Keratinocyte (primary cell): ENCODE data around the gene CDH16. TPM values are rescaled to one million over a fixed set of nuclear protein-coding genes. Genes with fewer than 3 reads are reported as not detected.

ENCODE experiments used
- DNase-seq: peaks from one replicate; pipeline ENCODE4 v3.0.0-alpha.2; 2011; ENCODE audit warnings: low read depth, missing footprints, low spot score
- FAIRE-seq: peaks from 2 replicates; lab custom pipeline; 2011; peaks lifted over from hg19 to GRCh38; lab: Jason Lieb, UNC
- H2AFZ ChIP-seq: 2 replicates; pipeline ENCODE4 v1.6.0; 2012; ENCODE audit warnings: low read length, control low read depth, inconsistent platforms; ENCODE audit not compliant: control insufficient read depth
- H3K27ac ChIP-seq: 2 replicates; pipeline ENCODE4 v1.5.1; 2011; ENCODE audit warnings: low read length; ENCODE audit not compliant: control insufficient read depth, insufficient read depth
- H3K27me3 ChIP-seq: 3 replicates; pipeline ENCODE4 v1.6.0; 2011; ENCODE audit warnings: low read length; ENCODE audit not compliant: control insufficient read depth, insufficient read depth; ENCODE audit errors: extremely low read depth
- H3K36me3 ChIP-seq, 2 experiments: 2 replicates in 1 of 2; 3 replicates in 1 of 2; pipeline ENCODE4 v1.5.1; 2011; ENCODE audit warnings: low read length in 2 of 2, mild to moderate bottlenecking in 1 of 2; ENCODE audit not compliant: control insufficient read depth in 2 of 2, insufficient read depth in 2 of 2; ENCODE audit errors: extremely low read depth in 1 of 2
- H3K4me1 ChIP-seq: 3 replicates; pipeline ENCODE4 v1.5.1; 2011; ENCODE audit warnings: low read length; ENCODE audit not compliant: control insufficient read depth, insufficient read depth; ENCODE audit errors: extremely low read depth
- H3K4me2 ChIP-seq: 3 replicates; pipeline ENCODE4 v1.6.0; 2011; ENCODE audit warnings: low read depth, low read length; ENCODE audit not compliant: control insufficient read depth, insufficient read depth; ENCODE audit errors: extremely low read depth
- H3K4me3 ChIP-seq, 3 experiments: fragments of 200-600 bp in 1 of 3; sonication (generic) in 1 of 3; 2 replicates in 2 of 3; 3 replicates in 1 of 3; pipeline ENCODE4 v1.5.1; 2011 to 2016; ENCODE audit warnings: low read length in 3 of 3, mild to moderate bottlenecking in 3 of 3, control low read depth in 2 of 3, inconsistent platforms in 1 of 3, low read depth in 1 of 3, mixed read lengths in 1 of 3, mixed run types in 1 of 3, moderate library complexity in 1 of 3; ENCODE audit not compliant: control insufficient read depth in 2 of 3, insufficient read depth in 2 of 3; ENCODE audit errors: extremely low read depth in 1 of 3
- H3K79me2 ChIP-seq: 2 replicates; pipeline ENCODE4 v1.6.0; 2012; ENCODE audit warnings: low read length; ENCODE audit not compliant: control insufficient read depth, insufficient read depth
- H3K9ac ChIP-seq: 3 replicates; pipeline ENCODE4 v1.6.0; 2011; ENCODE audit warnings: low read length; ENCODE audit not compliant: control insufficient read depth, insufficient read depth; ENCODE audit errors: extremely low read depth
- H3K9me1 ChIP-seq: 3 replicates; pipeline ENCODE4 v1.6.0; 2011; ENCODE audit warnings: low read length; ENCODE audit not compliant: control insufficient read depth, insufficient read depth; ENCODE audit errors: extremely low read depth
- H3K9me3 ChIP-seq: 2 replicates; pipeline ENCODE4 v1.5.1; 2012; ENCODE audit warnings: low read depth, low read length; ENCODE audit not compliant: control insufficient read depth
- H4K20me1 ChIP-seq: 3 replicates; pipeline ENCODE4 v1.6.0; 2011; ENCODE audit warnings: low read length; ENCODE audit not compliant: control insufficient read depth, insufficient read depth; ENCODE audit errors: extremely low read depth
- CTCF ChIP-seq, 3 experiments: IDR thresholded peaks in 1 of 3; conservative IDR thresholded peaks in 1 of 3; optimal IDR thresholded peaks in 1 of 3; 2 replicates in 2 of 3; 3 replicates in 1 of 3; pipeline versions ENCODE3 to v1.5.1; 2011; ENCODE audit warnings: low read length in 3 of 3, mild to moderate bottlenecking in 3 of 3, moderate library complexity in 2 of 3, control low read depth in 1 of 3, inconsistent platforms in 1 of 3; ENCODE audit not compliant: insufficient read depth in 2 of 3; ENCODE audit errors: extremely low read depth in 1 of 3
- EZH2 ChIP-seq: IDR thresholded peaks from one replicate; pipeline ENCODE4 v1.6.1; 2012; ENCODE audit warnings: inconsistent platforms, mild to moderate bottlenecking, low read length, moderate library complexity
- dilution Hi-C: fragments of 300-500 bp; cut with MboI; formaldehyde crosslinking; loops from one replicate; pipeline ENCODE4 v1.7.0; 2020; ENCODE audit warnings: low sequenced_read_pairs; ENCODE audit not compliant: extremely low pct_ligation_motif_present
- polyA plus RNA-seq, 5 experiments: library from polyadenylated mRNA; depleted of rRNA in 3 of 5; stranded (reverse) in 3 of 5; stranded (forward) in 1 of 5; unstranded in 1 of 5; fragments of >200 nt; gene quantifications; 1 replicate in 1 of 5; 2 replicates in 3 of 5; 3 replicates in 1 of 5; pipeline versions ENCODE4 v1.2.1 to v1.2.3, GENCODE V29; 2011 to 2012; ENCODE audit warnings: missing spikeins in 2 of 5, low read depth in 1 of 5, low replicate concordance in 1 of 5

CDH16 gene
- polyA plus RNA-seq, 1 donor (not counting 4 experiments of a cell fraction or from before 2014, with no cell fraction given): 0.45 TPM

GRCh38 chr16:66863707-66864106 is 55.0 kb downstream of the CDH16 start:
- Histone ChIP-seq H3K27me3 (no peaks in the 10 kb centered on the region), H3K4me1 (peaks cover 3% of the 10 kb centered on the region), H4K20me1 (no peaks in the 10 kb centered on the region), H3K9ac (no peak overlapping the region), H3K4me3 (no peak overlapping the region), H3K9me1 (no peaks in the 10 kb centered on the region), H2AFZ (no peak overlapping the region), H3K9me3 (no peaks in the 10 kb centered on the region), H3K27ac (no peak overlapping the region), H3K79me2 (no peaks in the 10 kb centered on the region), H3K36me3 (no peaks in the 10 kb centered on the region), H3K4me2 (no peak overlapping the region)
- dilution Hi-C loops: no loop called here
- TF ChIP-seq CTCF (optimal IDR thresholded peaks at IDR 0.05 in 1 of 3, IDR thresholded peaks at IDR 0.05 in 1 of 3, conservative IDR thresholded peaks at IDR 0.05 in 1 of 3; ENCODE audit: extremely low read depth in 1 of 3, insufficient read depth in 2 of 3, low read length in 3 of 3) (no peak), EZH2 (no peak)
- FAIRE-seq (no peak), DNase-seq (no peak)

- Histone ChIP-seq H3K27me3 (no peaks in the 10 kb centered on the region), H3K4me1 (no peaks in the 10 kb centered on the region), H3K4me2 (no peak overlapping the region), H3K79me2 (no peaks in the 10 kb centered on the region), H4K20me1 (no peaks in the 10 kb centered on the region), H3K36me3 (no peaks in the 10 kb centered on the region), H3K9ac (no peak overlapping the region), H3K9me3 (no peaks in the 10 kb centered on the region), H3K27ac (no peak overlapping the region), H3K9me1 (no peaks in the 10 kb centered on the region), H3K4me3 (no peak overlapping the region), H2AFZ (no peak overlapping the region)
- FAIRE-seq (no peak), DNase-seq (no peak)
- dilution Hi-C loops: no loop called here
- TF ChIP-seq EZH2 (no peak), CTCF (optimal IDR thresholded peaks at IDR 0.05 in 1 of 3, IDR thresholded peaks at IDR 0.05 in 1 of 3, conservative IDR thresholded peaks at IDR 0.05 in 1 of 3; ENCODE audit: extremely low read depth in 1 of 3, insufficient read depth in 2 of 3, low read length in 3 of 3) (no peak)
Measured at GRCh38 chr16:66862023-66862520, 56.6 kb downstream of the CDH16 start.
